ENCODE results near the gene TMEM219.
"Not testable (repeated sequence)": the region's sequence is repeated elsewhere in the genome, so short reads cannot be mapped to it uniquely, and the experiment has no call there.

TMEM219 gene

GRCh38 chr16:30009085-30009862 is 47.4 kb downstream of the TMEM219 start:
- no peaks in the 10 kb centered on the region for H3K9me3 Mint-ChIP-seq
- TF ChIP-seq CTCF (IDR thresholded peaks at IDR 0.05) = no peak
- peaks cover 13% of the 10 kb centered on the region for H3K4me1 Mint-ChIP-seq
- H3K4me3 Mint-ChIP-seq = peak overlapping the region; percentile 61
- no peak for DNase-seq
- peaks cover 49% of the 10 kb centered on the region for H3K27me3 Mint-ChIP-seq (ENCODE audit: low read depth, poor library complexity)
- H3K27ac Mint-ChIP-seq = no peak overlapping the region
- no peaks in the 10 kb centered on the region for H3K36me3 Mint-ChIP-seq (ENCODE audit: low read depth)

GRCh38 chr16:30009990-30010843 is 48.3 kb downstream of the TMEM219 start:
- no peak for DNase-seq
- H3K36me3 Mint-ChIP-seq (ENCODE audit: low read depth) = no peaks in the 10 kb centered on the region

GRCh38 chr16:30010844-30011713 is 49.2 kb downstream of the TMEM219 start, which contains the start of gene DOC2A:
TSS of gene DOC2A (minus strand) at chr16:30011027. CDS start at chr16:30010222, 805 bp downstream.
- H3K4me1 Mint-ChIP-seq = peaks cover 13% of the 10 kb centered on the region
- peak within 1 kb of the TSS; percentile 80 for H3K4me3 Mint-ChIP-seq
- H3K36me3 Mint-ChIP-seq (ENCODE audit: low read depth) = no peaks in the 10 kb centered on the region
- TF ChIP-seq CTCF (IDR thresholded peaks at IDR 0.05) = no peak
- H3K27ac Mint-ChIP-seq = no peak within 1 kb of the TSS
- DNase-seq = peak; percentile 72
- H3K9me3 Mint-ChIP-seq = no peaks in the 10 kb centered on the region
- peaks cover 60% of the 10 kb centered on the region for H3K27me3 Mint-ChIP-seq (ENCODE audit: low read depth, poor library complexity)

More at GRCh38 chr16:30009990-30010843, 48.3 kb downstream of the TMEM219 start:
- peak overlapping the region; percentile 75 for H3K4me3 Mint-ChIP-seq
- H3K4me1 Mint-ChIP-seq = peaks cover 13% of the 10 kb centered on the region
- no peak for TF ChIP-seq CTCF (IDR thresholded peaks at IDR 0.05)
- no peaks in the 10 kb centered on the region for H3K9me3 Mint-ChIP-seq
- H3K27me3 Mint-ChIP-seq (ENCODE audit: low read depth, poor library complexity) = peaks cover 55% of the 10 kb centered on the region
- no peak overlapping the region for H3K27ac Mint-ChIP-seq

GRCh38 chr16:30011714-30012504 is 50.0 kb downstream of the TMEM219 start:
- Mint-ChIP-seq H3K36me3 (ENCODE audit: low read depth) (no peaks in the 10 kb centered on the region), H3K4me3 (peak overlapping the region; percentile 80), H3K27ac (no peak overlapping the region), H3K27me3 (ENCODE audit: low read depth, poor library complexity) (peaks cover 66% of the 10 kb centered on the region), H3K9me3 (no peaks in the 10 kb centered on the region), H3K4me1 (peaks cover 18% of the 10 kb centered on the region)
- TF ChIP-seq CTCF (IDR thresholded peaks at IDR 0.05) = no peak
- no peak for DNase-seq

GRCh38 chr16:30012598-30012997 is 50.7 kb downstream of the TMEM219 start:
- not testable (repeated sequence) for H3K36me3 Mint-ChIP-seq (ENCODE audit: low read depth); DNase-seq; H3K9me3 Mint-ChIP-seq; H3K4me3 Mint-ChIP-seq; H3K27ac Mint-ChIP-seq
- Mint-ChIP-seq H3K27me3 (ENCODE audit: low read depth, poor library complexity) (peaks cover 72% of the 10 kb centered on the region), H3K4me1 (peaks cover 18% of the 10 kb centered on the region)

GRCh38 chr16:30015450-30015849 is 53.6 kb downstream of the TMEM219 start:
- H3K4me3 Mint-ChIP-seq; H3K9me3 Mint-ChIP-seq; DNase-seq; H3K36me3 Mint-ChIP-seq (ENCODE audit: low read depth); H3K27ac Mint-ChIP-seq: not testable (repeated sequence)
- Mint-ChIP-seq H3K27me3 (ENCODE audit: low read depth, poor library complexity) (peaks cover 63% of the 10 kb centered on the region), H3K4me1 (peaks cover 14% of the 10 kb centered on the region)
